GM15510 (cell line): ENCODE data around the gene ARHGAP26.

Experiments
- POLR2A ChIP-seq: IDR thresholded peaks from 3 replicates; pipeline ENCODE4 v1.6.1; 2011; ENCODE audit warnings: borderline replicate concordance; ENCODE audit not compliant: insufficient read length; ENCODE audit errors: extremely low read depth

Gene ARHGAP26

DNA sequence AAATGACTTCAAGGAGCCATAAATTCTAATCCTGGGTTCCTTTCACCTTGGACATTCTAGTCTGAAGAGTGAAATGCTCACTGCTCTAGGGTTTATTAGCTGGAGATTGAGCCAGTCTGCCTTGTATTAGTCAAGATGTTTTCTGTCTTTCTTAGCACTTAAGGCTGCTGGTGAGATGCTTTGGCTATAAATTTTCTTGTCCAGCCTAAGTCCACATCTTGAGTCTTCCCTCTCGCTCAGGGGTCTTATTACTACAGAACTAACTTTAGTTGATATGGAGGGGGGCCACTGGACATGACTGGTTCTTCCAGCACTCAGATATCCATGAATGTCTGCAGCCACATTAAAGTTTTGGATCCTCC is 316.4 kb downstream of the ARHGAP26 start:
- TF ChIP-seq POLR2A = no peak

DNA sequence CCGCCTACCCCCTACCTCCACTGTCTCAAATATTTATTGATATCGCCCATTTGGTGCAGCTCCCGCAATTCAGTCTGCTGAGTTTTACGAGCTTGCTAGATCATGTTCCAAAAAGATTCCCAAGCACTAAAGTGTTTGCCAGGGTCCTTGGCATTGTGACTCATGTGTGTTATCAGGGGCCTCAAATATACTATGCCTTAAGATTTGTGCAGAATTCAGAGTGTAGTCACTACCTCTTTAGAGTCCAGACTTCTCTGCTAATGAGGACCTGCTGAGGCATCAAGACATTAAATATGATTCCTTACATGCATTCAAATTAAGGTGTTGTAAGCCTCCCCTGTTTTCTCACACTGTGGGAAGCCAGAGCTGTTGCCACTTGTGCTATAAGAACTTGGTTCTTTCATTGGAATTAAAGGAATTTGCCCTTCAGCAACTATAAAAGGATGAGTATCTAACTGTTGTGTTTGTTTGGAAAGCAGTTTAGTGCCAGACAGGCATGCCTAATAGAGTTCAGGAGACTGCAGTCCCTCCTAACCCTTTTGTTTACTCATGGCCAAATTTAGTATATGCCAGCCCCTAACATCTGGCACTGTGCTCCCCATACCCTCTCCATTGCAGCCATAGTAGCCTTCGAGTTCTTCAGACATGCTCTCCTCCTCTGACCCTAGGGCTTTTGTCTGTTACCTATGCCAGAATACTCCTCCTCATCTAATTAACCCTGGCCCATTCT is 316.9 kb downstream of the ARHGAP26 start:
- no peak for TF ChIP-seq POLR2A

DNA sequence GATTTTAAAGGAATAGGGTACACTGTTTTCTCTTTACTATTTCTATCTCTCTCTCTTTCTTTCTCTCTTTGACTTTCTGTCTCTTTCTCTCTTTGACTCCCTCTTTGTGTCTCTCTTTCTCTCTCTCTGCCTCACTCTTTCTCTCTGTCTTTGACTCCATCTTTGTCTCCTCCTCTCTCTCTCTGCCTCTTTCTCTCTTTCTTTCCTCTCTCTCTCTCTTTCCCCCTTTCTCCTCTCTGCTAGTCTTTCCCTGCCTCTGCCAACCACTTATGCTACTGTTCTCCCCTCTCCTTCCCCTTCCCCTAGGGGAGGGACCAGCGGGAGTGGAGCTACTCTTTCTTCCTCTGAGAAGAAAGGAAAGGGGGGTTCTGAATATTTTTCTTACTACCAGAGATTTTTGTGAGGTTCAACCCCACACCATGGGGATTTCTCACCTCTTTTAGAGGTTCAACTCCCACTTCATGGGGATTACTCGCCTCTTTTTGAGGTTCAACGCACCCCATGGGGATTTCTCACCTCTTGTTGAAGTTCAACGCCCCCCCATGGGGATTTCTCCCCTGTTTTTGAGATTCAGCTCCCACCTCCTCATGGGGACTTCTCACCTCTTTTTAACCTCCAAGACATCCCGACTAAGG is 323.4 kb downstream of the ARHGAP26 start:
- TF ChIP-seq POLR2A = no peak

DNA sequence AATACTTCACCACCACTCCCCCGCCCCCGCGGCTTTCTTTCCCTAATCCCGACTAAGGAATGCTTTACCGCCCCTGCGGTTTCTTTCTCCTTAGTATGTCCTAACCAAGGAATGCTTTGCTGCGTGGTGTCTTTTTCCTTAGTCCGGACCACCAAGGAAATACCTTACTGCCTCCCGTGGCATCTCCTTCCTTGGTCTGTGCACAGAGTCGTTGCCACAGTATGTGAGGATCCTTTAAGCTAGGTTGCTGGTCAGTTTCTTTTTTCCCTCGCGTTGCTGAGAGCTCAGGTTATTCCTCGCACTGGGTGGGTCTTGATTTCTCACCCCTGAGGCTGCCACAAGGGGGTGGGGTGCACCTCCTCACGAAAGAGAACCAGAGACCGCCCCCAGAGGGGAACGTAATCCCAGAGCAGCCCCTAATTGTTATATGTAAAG is 323.9 kb downstream of the ARHGAP26 start:
- TF ChIP-seq POLR2A = no peak

DNA sequence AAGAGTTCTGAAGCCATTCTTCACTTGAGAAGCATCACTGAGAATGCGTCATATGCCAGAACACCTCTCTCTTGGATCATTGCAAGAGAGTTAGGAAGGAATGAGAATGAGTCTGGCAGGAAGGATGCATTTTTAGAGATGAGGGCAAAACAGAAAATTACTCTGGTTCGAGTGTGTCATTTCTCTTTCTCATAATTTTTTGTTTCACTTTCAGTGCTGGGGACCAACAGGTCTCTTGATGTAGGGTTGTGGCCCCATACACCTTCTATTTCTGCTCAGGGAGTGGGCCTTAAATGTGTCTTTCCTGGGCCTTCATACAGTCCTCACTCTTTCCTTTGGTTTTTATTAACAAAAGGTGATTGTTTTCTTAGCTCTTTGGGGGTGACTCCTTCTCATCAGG is 330.9 kb downstream of the ARHGAP26 start:
- TF ChIP-seq POLR2A = no peak

DNA sequence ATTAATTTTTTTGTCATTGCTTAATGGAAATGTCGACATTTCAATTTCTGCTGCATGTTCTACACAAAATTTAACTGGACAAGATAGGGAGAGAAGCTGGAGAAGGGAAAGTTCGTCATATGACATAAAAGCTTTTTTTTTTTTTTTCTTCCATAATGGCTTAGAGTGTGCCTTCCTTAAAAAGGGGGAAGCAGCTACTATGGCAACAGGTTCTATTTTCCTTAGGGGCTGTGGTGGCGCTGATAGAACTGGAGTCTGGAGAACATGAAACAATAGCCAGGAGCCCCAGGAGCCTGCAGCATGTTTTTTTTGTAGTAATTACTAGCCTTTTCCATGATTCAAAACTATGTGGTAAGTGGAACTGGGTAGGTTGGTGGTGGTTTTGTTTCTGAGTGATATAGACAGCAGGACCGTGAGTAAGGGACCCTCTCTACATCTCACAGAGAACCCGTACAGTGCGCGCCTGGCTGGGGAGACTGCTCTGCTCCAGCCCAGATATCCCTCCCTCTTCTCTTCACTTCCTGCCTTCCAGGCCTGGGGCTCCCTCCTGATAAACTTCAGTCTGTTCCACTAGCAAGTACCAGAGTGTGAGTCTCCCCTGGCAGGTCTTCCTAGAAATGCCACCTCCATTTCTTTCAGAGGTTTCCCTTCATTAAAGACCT is 331.7 kb downstream of the ARHGAP26 start:
- TF ChIP-seq POLR2A = no peak

DNA sequence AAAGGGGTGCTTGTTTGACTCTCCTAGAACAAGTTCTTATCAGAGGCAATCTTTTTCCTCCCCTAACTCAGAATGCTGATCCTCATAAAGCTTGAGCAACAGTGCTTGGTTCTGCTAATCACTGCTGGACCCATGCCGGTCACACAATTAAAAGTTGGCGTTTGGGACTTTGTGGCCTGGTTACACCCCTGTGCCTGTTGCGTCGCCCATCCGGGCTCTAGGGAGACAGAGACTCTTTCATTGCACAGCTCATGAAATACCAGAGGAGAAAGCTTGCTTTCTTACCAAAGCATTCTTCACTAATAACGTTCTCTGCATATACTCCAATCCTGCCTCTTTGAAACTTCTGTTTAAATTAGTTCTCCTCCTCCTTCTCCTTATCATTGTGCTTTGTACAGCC is 332.2 kb downstream of the ARHGAP26 start:
- no peak for TF ChIP-seq POLR2A

DNA sequence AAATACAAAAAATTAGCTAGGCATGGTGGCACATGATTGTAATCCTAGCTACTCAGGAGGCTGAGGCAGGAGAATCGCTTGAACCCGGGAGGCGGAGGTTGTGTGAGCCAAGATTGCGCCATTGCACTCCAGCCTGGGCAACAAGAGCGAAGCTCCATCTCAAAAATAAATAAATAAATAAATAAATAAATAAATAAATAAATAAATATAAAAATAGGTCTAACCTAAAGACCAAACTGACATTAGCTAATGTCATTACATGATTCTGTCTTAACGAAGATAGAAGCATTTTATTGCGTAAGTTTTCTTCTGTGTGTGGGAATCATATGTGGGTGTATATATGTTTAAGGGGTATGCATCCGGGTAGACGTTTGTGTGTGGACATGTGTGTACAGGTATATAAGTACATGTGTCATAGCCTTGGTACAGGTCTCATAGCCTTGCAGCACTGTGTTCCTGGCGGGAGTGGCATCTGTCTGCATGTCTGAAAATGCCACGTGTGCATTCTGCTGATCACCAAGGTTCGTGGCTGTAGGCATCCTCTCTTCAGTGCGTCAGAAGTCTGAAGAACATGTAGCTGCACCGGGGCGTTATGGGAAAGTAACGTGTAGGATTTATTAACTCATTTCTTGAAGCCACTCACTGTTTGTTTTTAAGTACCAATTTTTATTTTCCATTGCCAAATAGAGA is 335.2 kb downstream of the ARHGAP26 start:
- no peak for TF ChIP-seq POLR2A

DNA sequence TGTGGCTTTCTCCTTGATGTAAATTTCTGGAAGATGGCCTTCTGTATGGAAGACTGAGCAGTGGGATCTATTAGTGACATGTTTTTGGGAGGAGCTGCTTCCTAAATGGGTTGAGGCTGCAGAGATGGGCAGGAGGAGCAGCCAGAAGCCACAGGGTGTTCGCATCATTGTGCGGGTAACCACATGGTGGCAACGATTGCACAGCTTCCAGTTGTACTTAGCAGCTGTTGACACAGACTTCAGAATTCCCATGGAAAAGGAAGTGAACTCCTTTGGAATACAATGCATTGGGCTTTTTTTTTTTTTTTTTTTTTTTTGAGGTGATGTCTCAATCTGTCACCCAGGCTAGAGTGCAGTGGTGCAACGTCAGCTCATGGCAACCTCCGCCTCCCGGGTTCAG is 336.0 kb downstream of the ARHGAP26 start:
- no peak for TF ChIP-seq POLR2A

DNA sequence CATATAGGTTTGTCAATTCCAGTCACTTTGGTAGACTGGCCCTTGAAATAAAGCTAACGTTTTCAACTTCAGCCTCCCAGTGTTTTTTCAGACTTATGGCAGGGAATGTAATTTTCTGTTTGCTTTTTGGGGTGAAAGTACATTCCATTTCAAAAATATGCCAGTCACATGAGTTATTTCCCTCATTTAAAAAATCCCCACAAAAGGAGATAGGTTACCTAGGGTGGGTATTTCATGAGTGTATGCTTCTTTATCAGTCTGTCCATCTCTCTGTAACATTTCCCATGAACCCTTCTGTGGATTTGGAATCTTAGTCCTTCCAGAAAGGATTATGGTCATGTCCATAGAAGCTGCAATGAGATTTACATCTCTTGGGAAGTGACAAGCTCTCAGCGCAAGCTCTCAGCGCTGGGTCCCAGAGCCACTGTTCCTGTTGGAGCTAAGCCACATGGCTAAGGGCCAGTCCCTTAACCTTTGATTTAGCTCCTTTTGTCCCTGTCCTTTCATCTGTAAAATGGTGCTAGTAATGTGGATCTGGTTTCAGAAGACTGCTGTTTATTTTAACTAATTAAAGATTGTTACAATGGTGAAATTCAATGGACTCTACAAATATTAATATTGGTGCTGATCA is 338.4 kb downstream of the ARHGAP26 start:
- TF ChIP-seq POLR2A = no peak

DNA sequence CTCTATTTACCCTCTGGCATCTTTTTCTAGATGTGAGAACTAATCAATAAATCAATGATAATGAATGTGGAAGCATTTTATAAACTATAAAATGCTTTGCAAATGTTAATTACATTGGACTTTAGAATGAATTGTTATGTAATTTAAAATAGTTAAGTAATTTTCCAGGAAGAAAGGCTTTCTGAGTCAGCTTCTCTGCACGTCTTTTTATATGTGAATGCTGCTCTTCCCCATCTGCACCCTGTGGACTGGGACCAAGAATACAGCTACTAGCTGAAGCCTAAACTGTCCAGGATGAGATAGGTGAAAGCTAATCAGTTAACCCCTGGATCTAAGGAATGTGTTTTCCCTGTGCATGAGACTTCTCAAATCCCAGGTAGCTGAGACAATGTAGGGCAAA is 340.4 kb downstream of the ARHGAP26 start:
- TF ChIP-seq POLR2A = no peak

DNA sequence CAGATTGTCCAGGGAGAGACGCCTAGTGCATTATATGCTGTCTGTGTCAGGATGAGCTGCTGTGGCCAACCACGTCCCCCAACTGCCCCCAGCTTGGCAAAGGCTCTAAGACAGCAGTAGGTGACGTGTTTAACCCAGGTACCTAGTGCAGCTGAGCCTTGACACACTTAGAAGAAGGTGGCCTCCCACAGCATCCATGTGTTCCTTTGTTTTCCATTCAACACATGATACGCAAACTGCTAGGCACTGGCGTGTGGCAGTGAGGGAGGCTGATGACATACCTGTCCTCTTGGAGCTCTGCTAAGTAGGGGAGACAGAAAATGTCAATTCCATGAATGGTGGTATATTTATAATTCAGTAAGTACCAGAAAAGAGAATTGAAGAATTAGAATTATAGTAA is 341.6 kb downstream of the ARHGAP26 start:
- no peak for TF ChIP-seq POLR2A

DNA sequence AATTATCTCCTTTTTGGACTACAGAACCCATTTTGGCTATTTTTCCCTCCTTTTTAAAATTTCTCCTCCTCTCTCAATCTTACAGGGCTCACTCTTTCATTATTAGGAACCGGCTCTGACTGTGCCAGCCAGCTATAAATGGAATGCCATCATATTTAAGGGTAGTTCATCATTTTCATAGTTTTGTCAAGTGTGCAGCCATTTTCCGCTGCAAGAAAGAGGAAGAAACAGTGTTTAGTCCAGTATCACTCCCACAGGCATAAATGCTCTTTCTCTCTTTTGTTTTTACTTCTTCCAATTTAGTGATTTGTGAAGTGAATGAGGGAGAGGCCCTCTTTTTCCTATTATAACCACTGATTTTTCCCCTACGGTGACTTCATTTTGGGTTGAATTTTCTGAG is 343.3 kb downstream of the ARHGAP26 start:
- TF ChIP-seq POLR2A = no peak

DNA sequence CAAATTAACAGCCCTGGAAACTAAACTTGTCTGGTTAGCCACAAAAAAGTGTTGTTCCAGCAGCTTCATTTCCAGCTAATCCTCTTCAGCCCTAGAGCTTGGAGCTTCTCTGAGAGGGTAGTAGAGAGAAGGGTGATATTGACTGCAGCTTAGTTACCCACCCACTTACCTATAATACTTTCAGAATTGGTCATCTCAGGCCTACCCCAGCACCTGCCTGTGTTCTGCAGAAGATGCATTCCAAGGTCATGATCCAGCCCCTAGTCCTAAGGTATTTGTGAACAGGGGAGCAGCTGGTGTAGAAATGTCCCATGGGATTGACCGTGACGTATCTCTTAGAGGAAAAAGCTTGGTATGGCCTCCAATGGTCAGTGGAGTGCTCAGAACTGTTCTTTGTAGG is 344.3 kb downstream of the ARHGAP26 start:
- no peak for TF ChIP-seq POLR2A

DNA sequence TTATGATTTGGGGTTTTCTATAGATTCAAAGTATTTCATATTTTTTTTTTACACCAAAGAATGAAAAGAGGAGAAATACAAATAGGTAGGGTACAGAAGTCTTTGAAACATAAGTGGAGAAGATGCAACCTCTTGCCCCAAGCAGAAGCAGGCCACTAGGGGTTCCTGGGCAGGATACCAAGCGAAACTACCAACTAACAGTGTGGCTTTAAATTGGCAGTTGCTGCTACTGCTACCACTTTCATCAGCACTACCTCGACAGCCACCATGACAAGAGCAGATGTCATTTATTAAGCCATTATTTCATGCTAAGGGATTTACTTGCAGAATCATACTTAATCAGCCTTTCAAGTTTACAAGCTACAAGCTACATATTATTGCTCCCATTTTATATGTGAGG is 345.2 kb downstream of the ARHGAP26 start:
- no peak for TF ChIP-seq POLR2A
